ENCODE results near the gene FRAS1.
"Not testable (repeated sequence)": the region's sequence is repeated elsewhere in the genome, so short reads cannot be mapped to it uniquely, and the experiment has no call there.

FRAS1 gene

GRCh38 chr4:78057135-78057599, at the start of gene FRAS1:
Gene FRAS1, plus strand, starts transcription at chr4:78057323. Its CDS starts 687 bp downstream, at chr4:78058010.
- DNase-seq, result peak; percentile 37

GRCh38 chr4:78011003-78011402, 46.1 kb upstream of the FRAS1 start:
- not testable (repeated sequence) for DNase-seq

GRCh38 chr4:78014889-78015886, 41.9 kb upstream of the FRAS1 start:
- DNase-seq, result no peak

DNA sequence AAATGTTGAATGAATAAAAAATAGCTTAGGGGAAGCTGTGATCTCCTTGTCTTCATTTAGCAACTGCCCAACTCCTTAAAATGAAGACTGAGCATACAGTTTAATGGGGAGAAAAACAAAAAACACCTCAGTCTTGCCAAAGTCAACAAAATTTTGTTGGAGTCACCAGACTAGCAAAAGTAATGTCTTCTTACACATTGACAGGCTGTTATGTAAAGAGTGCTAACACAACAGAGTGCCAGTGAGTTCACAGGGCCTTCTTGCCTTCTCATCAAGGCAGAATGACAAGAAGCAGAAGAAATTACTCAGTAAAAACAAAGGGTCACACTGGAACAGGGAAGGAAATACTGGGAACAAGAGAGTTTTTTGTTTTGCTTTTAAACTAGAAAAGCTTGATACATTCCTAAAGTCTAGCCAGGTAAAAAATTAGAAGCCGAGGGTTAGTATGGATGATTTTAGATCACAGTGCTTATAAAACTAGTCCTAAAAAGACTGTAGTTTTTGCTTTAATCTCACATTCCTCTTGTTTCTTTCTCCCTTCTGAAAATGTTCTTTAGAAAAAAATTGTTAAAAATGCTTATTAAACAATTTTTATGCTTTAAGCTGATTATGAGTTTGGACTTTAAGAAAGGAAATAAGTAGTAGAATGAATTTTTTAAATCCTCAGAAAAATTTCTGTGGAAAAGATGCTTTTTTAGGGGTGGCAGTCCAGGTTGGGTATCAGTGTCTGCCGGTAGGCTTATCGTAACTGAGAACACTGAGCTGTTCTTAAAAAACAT, 38.7 kb upstream of the FRAS1 start:
- no peak for DNase-seq

DNA sequence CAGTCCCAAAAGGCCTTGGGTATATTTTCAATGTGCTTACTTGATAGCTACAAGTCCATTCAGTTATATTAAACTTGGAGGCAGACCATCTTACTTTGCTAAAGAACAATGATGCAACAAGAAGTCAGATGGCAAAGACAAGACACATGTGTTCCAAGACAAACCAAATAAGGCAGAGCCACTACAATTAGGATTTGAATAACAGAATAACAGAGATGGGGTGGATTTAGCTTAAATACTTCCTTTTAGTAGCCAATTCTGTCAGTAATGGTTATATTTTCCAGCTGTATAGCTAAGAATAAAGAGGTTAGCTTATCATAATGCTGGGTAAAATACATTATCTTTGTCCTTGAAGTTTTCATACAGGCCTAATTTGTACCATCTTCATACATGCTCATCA, 37.7 kb upstream of the FRAS1 start:
- no peak for DNase-seq

GRCh38 chr4:78020677-78021076, 36.4 kb upstream of the FRAS1 start:
- no peak for DNase-seq

DNA sequence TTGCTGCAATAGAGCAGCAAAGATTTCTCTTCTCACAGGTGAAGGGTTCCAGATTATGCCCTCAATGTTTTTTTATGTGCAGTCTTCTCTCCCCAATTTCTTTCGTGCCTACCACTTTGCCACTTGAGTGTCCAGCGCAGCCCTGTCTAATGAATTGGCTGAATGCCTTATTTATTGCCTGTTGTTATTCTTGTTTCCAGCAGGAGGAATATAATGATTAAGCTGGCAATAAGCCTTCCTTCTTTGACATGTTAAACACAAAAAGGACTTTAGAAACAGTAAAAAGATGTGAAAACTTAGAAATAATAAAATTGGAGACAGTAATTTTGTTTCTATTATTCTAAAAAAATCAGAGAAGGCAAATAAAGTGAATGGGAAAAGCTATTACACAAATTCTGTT, 34.6 kb upstream of the FRAS1 start:
- no peak for DNase-seq

DNA sequence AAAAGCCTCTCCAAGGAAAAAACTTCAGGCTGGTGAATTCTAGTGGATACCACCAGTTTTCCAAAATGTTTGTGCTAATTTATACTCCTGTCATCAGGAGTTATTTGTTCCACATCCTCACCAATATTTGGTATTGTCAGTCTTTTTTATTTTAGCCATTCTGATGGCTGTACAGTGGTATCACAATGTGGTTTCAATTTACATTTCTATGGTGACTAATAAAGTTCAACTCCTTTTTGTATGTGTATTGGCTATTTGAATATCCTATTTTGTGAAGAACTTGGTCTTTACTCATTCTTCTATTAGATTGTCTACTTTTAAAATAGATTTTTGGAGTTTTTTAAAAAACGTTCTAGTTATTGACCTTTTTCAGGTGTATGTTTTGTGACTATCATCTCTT, 33.0 kb upstream of the FRAS1 start:
- no peak for DNase-seq

GRCh38 chr4:78024576-78025091, 32.5 kb upstream of the FRAS1 start:
- DNase-seq, result no peak

DNA sequence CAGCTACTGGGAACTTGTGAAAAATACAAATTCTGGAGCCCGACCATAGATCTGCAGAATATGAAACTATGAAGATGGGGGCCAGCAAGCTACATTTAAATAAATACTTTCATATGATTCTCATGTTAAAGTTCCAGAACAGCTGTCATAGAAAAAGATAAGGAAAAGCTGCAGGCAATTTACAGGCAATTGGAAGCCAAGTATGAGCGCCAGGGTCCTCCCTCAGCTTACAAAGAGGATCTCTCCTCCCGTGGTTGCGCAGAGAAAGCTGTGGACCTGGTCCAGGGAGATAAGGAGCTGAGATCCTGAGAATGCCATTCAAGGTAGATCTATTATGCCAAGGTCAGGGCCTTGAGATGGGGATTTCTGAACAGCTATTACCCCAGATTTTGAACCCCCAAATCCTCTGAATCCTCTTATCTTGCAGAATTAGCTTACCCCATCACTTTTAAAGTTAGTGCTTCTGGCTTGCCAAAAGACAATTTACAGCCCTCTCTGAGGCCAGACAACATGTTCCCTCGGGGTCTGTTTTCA, 25.6 kb upstream of the FRAS1 start:
- DNase-seq, result no peak

- DNase-seq, result no peak
These were observed 24.7 kb upstream of the FRAS1 start for GRCh38 chr4:78032446-78032845.

DNA sequence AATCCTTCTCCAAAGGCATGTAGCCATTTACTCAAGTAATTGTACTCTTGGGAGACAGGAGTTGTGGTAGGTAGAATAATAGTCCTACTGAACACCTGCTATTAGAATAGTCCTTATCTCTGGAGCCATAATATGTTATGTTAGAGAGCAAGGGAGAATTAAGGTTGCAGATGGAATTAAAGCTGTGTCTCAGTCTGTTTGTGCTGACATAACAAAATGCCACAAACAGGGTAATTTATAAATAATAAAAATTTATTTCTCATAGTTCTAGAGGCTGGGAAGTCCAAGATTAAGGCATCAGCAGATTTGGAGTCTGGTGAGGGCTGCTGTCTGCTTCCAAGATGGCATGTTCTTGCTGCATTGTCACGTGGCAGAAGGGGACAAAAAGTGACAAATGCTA, 24.2 kb upstream of the FRAS1 start:
- DNase-seq, result no peak

- no peak for DNase-seq
These were observed 23.3 kb upstream of the FRAS1 start for GRCh38 chr4:78033861-78034260.

DNA sequence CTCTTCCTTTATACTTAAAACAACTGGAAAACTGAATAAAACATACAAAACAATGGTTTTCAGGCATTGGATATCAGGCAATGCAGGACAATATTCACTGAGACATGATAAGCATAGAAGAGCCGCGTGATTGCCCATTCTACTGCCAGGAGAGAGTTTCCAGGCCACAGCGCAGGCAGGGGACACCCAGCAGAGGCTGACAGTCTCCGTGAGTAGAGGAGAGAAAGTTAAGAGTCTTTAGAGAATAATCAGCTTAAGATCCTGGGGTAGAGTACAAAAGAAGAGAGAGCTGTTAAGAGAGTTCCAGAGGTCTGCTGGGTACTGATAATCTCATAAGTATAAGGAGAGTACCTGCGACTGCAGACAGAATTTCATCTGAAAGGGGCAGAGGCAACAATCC, 18.4 kb upstream of the FRAS1 start:
- DNase-seq, result no peak

DNA sequence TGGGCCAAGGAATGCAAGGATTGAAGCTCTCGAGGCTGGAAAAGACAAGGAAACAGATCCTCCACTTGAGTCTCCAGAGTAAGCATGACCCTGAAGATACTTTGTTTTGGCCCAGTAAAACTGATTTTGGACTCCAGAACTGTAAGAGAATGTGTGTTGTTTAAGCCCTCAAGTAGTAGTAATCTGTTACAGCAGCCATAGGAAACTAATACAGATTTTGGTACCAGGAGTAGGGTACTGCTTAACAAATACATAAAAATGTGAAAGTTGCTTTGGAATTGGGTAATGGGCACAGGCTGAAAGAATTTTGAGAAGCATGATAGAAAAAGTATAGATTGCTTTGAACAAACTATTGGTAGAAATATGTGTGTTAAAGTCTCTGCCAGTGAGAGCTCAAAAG, 17.4 kb upstream of the FRAS1 start:
- no peak for DNase-seq

GRCh38 chr4:78040431-78040830, 16.7 kb upstream of the FRAS1 start:
- no peak for DNase-seq

- no peak for DNase-seq
These were observed 9.8 kb upstream of the FRAS1 start for GRCh38 chr4:78047366-78047765.

- DNase-seq, result peak; percentile 79
These were observed 626 bp upstream of the FRAS1 start for GRCh38 chr4:78056265-78057129.

- DNase-seq, result no peak
These were observed 752 bp downstream of the FRAS1 start for GRCh38 chr4:78057600-78058550.

DNA sequence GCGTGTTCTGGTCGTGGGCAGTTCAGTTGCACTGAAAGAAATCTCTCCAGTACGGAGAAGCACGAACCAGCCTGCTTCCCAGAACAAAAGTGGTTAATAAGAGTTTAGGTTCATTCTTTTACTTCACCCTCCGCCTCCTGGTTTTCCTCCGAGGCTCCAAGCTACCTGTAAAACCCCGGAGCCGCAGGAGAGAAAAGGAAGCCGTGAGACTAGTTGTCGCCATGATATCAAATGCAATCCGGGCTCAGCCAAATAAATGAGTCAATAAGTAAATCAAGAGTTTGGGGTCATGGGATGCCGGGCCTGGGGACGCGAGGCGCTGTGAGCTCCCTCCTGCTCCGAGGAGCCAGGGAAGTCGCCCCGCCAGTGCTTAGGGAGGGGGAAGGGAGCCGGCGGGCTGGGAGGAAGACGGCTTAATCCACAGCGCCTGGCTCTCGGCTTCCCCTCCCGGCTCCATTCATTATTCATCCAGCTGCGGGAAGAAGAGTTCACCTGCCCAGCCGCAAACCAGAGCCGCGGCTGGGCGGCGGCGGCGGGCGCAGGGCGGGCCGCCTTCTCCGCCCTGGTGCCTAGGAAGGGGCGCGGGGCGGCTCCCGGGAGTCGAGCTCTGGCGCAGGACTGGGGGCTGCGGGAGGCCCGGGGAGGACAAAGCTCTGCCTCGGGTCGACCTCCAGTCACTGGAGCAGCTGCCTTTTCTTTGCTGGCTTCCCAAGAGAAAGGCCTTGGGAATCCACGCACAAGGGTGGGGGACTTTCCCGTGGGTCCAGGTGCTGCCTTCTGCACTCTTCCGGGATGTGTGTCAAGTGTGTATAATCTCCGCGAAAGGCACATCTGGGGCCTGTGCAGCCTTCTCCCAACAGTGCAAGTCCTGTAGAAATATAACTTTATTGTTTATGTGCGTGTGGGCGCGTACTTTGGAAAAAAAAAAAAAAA, 1.7 kb downstream of the FRAS1 start:
- no peak for DNase-seq
